GM19455 (cell line): Measurements from ENCODE around the gene SMC1A.
"Not testable (repeated sequence)": the region's sequence is repeated elsewhere in the genome, so short reads cannot be mapped to it uniquely, and the experiment has no call there.

Source experiments
- ATAC-seq: cut with Tn5 transposase; IDR thresholded peaks from one replicate; pipeline ENCODE4 v1.9.1; 2021; ENCODE audit not compliant: unreplicated experiment

The SMC1A gene

DNA sequence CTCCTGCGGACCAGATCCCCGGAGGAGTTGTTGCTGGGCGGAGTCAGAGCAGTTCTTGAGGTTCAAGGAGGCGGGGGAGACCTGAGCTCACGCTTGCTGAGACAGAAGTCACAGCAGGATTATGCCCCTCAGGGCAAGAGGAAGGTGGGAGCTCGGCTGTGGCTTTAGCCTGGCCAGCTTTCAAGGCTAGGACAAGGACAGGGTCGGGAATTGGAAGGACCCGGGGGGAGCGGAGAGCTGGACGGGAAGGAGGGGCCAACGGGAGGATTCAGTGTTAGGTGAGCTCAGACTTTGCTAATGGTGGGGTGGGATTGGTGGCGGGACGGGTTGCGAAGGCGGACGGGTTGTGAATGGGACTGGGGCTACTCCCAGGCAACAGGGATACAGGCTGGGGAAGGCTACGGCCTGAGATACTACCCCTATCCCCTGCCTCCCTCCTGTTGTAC, 430 bp upstream of the SMC1A start, which contains the start of gene RIBC1:
TSS of gene RIBC1 (plus strand) at position 13 of the 446 bp plus-strand sequence. CDS start 3,404 bp downstream, outside the sequence.
- no peak for ATAC-seq

DNA sequence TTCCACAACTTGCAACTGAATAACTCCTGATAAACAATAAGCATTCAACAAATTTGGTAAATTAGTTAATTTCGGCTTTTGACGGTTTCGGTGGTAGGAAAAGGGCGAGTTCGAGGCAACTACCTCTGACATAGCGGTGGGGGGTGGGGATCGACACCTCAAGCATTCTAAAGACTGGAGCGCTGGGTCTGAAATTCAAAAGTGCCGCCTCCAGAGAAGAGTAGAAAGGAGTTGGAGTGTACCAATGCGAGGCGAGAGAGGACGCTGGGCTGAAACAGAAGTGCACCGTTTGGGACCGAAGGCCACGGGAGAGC, 725 bp downstream of the SMC1A start:
- ATAC-seq, result peak; percentile 11

- no peak for ATAC-seq
These were observed 1.3 kb downstream of the SMC1A start for GRCh38 chrX:53421125-53421524.

DNA sequence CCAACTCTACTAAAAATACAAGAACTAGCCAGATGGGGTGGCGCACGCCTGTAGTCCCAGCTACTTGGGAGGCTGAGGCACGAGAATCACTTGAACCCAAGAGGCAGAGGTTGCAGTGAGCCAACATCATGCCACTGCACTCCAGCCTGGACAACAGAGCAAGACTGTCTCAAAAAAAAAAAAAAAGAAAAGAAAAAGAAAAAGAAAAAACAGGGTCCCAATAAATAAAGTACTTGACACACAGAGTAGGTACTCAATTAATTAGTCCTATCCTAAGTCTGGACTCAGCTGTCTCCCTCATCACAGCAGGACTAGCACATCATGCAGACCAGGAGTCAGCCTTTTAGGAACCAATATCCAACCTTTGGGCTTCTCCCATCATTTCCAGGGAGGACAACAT, 2.1 kb downstream of the SMC1A start:
- not testable (repeated sequence) for ATAC-seq

DNA sequence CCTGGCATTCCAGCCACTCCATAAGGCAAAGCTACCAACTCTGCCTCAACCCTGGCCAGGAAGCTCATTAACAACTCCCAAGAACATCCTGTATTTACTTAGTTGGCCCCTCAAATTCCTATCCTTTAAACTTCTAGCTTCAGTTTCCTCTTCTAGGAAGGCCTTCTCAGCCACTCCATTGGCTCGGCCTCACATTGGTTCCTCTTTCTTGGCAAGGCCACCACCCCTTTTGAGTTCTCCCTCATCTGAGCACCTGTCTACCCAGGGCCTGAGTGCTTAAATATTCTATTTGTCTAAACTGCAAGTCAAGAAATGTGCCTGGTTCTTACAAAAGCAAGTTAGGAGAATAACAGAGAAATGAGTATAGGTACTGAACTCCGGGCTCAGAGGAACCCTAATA, 10.0 kb downstream of the SMC1A start:
- ATAC-seq, result no peak

- no peak for ATAC-seq
These were observed 18.9 kb downstream of the SMC1A start for GRCh38 chrX:53403535-53403934.

DNA sequence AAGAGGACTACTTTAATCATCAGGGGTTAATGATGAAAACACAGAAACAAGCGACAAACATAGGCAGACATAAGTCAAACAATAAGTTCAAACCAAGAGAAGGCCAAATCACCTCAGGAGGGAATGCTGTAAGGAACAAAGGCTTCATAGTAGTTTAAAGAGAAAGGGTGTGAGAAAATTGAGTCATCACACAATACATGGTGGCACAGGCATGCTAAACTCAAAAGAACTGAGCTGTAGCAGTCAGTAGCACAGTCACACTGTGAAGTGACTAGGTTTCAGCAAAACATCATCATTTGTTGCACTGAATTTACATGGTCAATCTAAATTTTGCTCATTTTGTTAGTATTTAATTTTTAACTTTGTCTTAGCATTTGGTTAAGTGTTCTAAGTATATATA, 24.2 kb downstream of the SMC1A start:
- no peak for ATAC-seq

DNA sequence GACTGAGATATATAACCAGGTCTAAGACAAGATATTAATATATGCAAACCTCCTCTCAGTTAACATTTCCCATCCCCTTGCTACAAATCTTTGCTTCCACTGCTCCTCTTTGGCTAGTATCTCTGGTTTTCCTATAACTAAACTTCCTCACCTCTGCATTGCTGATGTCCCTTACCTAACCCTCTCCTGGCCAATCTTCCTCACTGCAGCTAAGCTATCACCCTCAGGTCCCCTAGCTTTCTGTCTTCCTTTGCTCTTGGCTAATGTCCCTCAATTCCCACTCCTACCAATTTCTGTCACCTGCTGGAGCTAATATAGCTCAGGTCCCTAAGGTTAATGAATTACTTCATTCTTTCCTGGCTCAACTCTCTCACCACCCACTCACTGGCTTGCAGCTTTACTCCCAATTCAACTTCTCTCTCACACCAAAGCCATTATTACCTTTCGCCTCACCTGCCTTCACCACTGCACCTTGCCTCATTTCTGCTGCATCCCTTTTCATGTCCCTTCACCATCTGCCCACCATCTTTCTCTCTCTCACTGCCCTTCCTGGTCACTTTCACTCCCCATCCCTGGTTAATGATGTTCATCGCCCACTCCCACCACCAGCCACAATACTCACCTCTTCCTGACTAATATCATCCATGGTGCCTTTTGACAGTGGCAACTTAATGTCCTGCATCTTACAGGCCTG, 26.7 kb downstream of the SMC1A start:
- no peak for ATAC-seq

GRCh38 chrX:53383376-53384076, 38.9 kb downstream of the SMC1A start:
- no peak for ATAC-seq

- ATAC-seq, result no peak
These were observed 42.7 kb downstream of the SMC1A start for GRCh38 chrX:53379747-53380146.

- no peak for ATAC-seq
These were observed 43.3 kb downstream of the SMC1A start for GRCh38 chrX:53379008-53379710.

GRCh38 chrX:53377464-53377863, 45.0 kb downstream of the SMC1A start:
- ATAC-seq, result no peak

GRCh38 chrX:53376888-53377287, 45.6 kb downstream of the SMC1A start:
- ATAC-seq, result no peak

GRCh38 chrX:53374923-53375322, 47.5 kb downstream of the SMC1A start:
- ATAC-seq, result no peak

GRCh38 chrX:53374222-53374820, 48.1 kb downstream of the SMC1A start:
- no peak for ATAC-seq

DNA sequence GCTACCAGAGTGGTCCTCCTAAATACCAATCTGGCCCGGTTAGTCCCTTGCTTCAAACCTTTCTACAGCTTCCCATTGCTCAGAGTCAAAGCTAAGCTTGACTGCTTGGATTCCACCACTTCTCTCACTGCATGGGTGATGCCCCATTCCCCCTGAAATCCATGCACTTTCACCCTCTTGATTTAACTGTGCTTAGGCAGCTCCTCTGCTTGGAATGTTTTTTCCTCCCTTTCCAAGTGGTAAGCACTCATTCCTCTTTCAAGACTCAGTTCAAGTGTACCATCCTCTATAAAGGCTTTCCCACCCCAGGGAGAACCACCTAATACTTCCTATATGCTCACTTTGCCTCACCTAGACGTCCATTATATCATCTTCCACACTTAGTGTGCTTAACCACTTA, 49.1 kb downstream of the SMC1A start:
- ATAC-seq, result no peak

GRCh38 chrX:53366454-53366853, 56.0 kb downstream of the SMC1A start:
- ATAC-seq, result not testable (repeated sequence)

- ATAC-seq, result no peak
These were observed 60.0 kb downstream of the SMC1A start for GRCh38 chrX:53362449-53362848.

DNA sequence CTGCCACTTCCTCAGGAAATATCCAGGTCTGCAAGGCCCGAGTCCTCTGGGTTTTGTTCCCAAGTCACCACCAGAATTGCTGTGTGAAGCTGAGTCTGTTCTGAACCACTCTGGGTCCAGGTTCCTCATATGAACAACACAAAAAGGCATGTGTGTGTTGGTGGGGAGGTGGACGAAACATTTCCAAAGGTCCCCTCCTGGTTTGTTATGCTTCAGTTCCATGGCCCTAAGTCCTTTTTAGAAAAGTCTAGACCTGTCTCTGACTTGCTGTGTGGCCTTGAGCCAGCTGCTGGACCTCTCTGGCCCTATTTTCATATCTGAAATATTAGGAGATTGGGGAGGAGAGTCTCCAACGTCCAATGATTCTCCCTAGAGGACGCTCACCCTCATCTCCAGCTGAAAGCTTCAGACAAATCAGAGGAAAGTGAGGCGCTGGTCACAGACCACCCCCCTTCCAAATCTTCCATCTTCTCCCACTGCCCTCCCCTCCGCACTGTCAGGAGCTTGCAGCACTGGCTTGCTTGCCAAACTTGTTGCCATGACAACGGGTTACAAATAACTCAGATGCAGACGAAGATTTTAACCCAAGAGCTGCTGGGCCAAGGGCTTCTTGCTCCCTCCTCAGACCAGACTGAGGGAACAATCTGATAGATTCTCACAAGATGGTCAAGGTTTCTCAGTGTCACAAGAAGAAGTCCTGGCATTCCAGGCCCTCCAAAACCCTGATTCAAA, 64.5 kb downstream of the SMC1A start:
- no peak for ATAC-seq

DNA sequence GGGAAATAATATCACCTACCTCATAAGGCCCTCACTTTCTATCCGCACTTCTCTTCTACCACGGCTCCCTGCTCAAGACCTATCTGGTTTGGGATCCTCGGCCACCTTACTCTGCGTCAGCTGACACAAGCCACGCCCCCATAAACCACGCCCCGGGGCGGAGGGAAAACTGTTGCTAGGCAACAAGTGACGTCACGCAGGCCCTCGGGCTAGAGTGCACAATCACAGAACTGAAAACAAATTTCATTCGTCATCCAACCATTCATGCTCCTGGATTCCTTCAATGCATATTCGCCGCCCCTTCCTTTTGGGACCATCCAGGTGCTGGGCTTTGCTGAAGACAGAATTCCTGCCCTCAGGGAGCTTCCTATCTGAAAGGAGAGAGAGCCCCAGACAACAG, 66.3 kb downstream of the SMC1A start:
- no peak for ATAC-seq

GRCh38 chrX:53354669-53355068, 67.8 kb downstream of the SMC1A start:
- no peak for ATAC-seq
